OCI-LY1 (cell line): ENCODE data around the gene OSTF1.

Experiments used
- CTCF ChIP-seq: fragments of 200-600 bp; sonication (generic), shearing (Covaris generic); IDR thresholded peaks from 2 replicates; pipeline ENCODE4 v1.5.1; 2017; ENCODE audit warnings: mild to moderate bottlenecking, antibody characterized with exemption, low read length, moderate library complexity, mixed read lengths
- EZH2 ChIP-seq: fragments of 200-600 bp; sonication (generic), shearing (Covaris generic); IDR thresholded peaks from 2 replicates; pipeline ENCODE4 v1.8.0; 2017; ENCODE audit warnings: borderline replicate concordance, mixed run types, mild to moderate bottlenecking, antibody characterized with exemption, low read length, moderate library complexity, mixed read lengths

- TF ChIP-seq CTCF (no peak), EZH2 (no peak)
These were observed 14.0 kb downstream of the OSTF1 start for GRCh38 chr9:75102177-75102790.
